PFSK-1 (cell line): ENCODE data around the gene TMEM121B.

Experiments used
- FOXP2 ChIP-seq: optimal IDR thresholded peaks from 2 replicates; pipeline ENCODE3; 2011; ENCODE audit warnings: borderline replicate concordance, control low read depth, inconsistent platforms; ENCODE audit not compliant: insufficient read depth; ENCODE audit errors: extremely low read length, extremely low read depth
- POLR2AphosphoS5 ChIP-seq: IDR thresholded peaks from 2 replicates; pipeline ENCODE4 v1.6.1; 2012; ENCODE audit warnings: low read depth, mild to moderate bottlenecking, control low read depth, low read length, moderate library complexity
- SIN3A ChIP-seq: IDR thresholded peaks from 2 replicates; pipeline ENCODE4 v1.6.1; 2012; ENCODE audit warnings: mild to moderate bottlenecking, low read length, moderate library complexity, borderline replicate concordance; ENCODE audit not compliant: insufficient read depth
- TAF1 ChIP-seq: IDR thresholded peaks from 2 replicates; pipeline ENCODE4 v1.6.1; 2012; ENCODE audit warnings: low read length, control low read depth, borderline replicate concordance; ENCODE audit not compliant: insufficient read depth
- TF ChIP-seq, protein P1 (sequence below), 2 experiments: IDR thresholded peaks; 2 replicates each; pipeline versions ENCODE4 v1.6.1 to v1.8.0; 2011 to 2012; ENCODE audit warnings: low read depth in 2 of 2, low read length in 2 of 2, control low read depth in 1 of 2, inconsistent platforms in 1 of 2, mild to moderate bottlenecking in 1 of 2, moderate library complexity in 1 of 2; ENCODE audit not compliant: insufficient read depth in 1 of 2

Gene TMEM121B

DNA sequence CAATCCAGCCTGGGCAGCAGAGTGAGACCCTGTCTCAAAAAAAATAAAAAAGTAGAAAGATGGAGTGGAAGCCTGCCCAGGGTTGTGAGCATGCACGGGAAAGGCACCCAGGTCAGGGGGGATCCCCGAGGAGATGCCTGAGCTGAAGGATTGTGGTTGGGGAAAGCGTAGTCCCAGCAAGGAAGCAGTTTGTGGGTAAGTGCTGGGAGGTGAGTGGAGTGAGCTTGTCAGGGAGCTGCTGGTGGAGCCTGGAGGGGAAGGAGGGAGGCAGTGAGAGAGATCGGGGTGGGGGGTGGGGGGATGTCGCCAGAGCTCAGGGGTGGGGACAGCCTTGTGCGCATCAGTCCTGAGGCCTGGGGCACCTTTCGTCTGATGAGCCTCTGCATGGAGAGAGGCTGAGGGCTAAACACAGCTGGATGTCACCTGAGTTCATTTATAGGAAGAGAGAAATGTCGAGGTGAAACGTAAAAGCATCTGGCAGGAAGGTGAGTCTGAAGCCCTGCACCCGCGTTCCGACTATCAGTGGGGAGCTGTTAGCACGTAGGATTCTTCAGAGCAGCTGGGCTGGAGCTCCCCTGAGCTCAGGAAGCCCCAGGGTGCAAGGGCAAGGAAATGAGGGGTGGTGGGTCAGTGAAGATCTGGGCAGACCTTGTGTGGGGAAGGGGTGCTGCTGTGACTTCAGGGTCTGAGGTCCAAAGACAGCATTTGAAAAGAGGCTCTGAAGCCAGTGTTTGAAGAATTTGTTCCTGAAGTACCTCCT, 10.2 kb downstream of the TMEM121B start:
- TF ChIP-seq FOXP2, result no peak
- no peak for TF ChIP-seq TAF1
- no peak for TF ChIP-seq POLR2AphosphoS5
- no peak for TF ChIP-seq SIN3A
- TF ChIP-seq, protein P1, sequence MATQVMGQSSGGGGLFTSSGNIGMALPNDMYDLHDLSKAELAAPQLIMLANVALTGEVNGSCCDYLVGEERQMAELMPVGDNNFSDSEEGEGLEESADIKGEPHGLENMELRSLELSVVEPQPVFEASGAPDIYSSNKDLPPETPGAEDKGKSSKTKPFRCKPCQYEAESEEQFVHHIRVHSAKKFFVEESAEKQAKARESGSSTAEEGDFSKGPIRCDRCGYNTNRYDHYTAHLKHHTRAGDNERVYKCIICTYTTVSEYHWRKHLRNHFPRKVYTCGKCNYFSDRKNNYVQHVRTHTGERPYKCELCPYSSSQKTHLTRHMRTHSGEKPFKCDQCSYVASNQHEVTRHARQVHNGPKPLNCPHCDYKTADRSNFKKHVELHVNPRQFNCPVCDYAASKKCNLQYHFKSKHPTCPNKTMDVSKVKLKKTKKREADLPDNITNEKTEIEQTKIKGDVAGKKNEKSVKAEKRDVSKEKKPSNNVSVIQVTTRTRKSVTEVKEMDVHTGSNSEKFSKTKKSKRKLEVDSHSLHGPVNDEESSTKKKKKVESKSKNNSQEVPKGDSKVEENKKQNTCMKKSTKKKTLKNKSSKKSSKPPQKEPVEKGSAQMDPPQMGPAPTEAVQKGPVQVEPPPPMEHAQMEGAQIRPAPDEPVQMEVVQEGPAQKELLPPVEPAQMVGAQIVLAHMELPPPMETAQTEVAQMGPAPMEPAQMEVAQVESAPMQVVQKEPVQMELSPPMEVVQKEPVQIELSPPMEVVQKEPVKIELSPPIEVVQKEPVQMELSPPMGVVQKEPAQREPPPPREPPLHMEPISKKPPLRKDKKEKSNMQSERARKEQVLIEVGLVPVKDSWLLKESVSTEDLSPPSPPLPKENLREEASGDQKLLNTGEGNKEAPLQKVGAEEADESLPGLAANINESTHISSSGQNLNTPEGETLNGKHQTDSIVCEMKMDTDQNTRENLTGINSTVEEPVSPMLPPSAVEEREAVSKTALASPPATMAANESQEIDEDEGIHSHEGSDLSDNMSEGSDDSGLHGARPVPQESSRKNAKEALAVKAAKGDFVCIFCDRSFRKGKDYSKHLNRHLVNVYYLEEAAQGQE (IDR thresholded peaks at IDR 0.05; ENCODE audit: insufficient read depth in 1 of 2, low read depth in 2 of 2, low read length in 2 of 2), result no peak

DNA sequence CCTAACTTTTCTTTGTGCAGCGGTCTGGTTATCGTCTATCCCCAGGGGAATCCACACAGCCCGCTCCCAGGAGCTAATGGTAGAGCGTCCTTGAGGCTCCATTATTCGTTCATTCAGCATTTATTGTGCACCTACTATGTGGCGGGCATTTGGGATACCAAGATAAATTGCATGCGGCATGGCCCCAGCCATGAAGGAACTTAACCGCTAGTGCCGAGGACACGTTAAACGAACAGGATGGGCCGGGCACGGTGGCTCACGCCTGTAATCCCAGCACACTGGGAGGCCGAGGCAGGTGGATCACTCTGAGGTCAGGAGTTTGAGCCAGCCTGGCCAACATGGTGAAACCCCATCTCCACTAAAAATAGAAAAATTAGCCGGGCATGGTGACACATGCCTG, 11.2 kb downstream of the TMEM121B start:
- no peak for TF ChIP-seq POLR2AphosphoS5
- no peak for TF ChIP-seq SIN3A
- TF ChIP-seq, protein P1 (IDR thresholded peaks at IDR 0.05; ENCODE audit: insufficient read depth in 1 of 2, low read depth in 2 of 2, low read length in 2 of 2), result no peak
- no peak for TF ChIP-seq TAF1
- TF ChIP-seq FOXP2, result no peak

DNA sequence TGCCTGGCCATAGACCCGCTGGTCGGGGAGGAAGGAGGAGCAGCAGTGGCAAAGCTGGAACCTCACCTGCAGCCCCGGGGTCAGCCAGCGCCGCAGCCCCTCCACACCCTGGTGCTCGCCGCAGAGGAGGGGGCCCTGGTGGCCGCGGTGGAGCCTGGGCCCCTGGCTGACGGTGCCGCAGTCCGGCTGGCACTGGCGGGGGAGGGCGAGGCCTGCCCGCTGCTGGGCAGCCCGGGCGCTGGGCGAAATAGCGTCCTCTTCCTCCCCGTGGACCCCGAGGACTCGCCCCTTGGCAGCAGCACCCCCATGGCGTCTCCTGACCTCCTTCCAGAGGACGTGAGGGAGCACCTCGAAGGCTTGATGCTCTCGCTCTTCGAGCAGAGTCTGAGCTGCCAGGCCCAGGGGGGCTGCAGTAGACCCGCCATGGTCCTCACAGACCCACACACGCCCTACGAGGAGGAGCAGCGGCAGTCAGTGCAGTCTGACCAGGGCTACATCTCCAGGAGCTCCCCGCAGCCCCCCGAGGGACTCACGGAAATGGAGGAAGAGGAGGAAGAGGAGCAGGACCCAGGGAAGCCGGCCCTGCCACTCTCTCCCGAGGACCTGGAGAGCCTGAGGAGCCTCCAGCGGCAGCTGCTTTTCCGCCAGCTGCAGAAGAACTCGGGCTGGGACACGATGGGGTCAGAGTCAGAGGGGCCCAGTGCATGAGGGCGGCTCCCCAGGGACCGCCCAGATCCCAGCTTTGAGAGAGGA, 11.9 kb downstream of the TMEM121B start:
- TF ChIP-seq FOXP2 (no peak), SIN3A (no peak), POLR2AphosphoS5 (no peak), TAF1 (no peak)
- TF ChIP-seq, protein P1 (IDR thresholded peaks at IDR 0.05; ENCODE audit: insufficient read depth in 1 of 2, low read depth in 2 of 2, low read length in 2 of 2), result no peak

DNA sequence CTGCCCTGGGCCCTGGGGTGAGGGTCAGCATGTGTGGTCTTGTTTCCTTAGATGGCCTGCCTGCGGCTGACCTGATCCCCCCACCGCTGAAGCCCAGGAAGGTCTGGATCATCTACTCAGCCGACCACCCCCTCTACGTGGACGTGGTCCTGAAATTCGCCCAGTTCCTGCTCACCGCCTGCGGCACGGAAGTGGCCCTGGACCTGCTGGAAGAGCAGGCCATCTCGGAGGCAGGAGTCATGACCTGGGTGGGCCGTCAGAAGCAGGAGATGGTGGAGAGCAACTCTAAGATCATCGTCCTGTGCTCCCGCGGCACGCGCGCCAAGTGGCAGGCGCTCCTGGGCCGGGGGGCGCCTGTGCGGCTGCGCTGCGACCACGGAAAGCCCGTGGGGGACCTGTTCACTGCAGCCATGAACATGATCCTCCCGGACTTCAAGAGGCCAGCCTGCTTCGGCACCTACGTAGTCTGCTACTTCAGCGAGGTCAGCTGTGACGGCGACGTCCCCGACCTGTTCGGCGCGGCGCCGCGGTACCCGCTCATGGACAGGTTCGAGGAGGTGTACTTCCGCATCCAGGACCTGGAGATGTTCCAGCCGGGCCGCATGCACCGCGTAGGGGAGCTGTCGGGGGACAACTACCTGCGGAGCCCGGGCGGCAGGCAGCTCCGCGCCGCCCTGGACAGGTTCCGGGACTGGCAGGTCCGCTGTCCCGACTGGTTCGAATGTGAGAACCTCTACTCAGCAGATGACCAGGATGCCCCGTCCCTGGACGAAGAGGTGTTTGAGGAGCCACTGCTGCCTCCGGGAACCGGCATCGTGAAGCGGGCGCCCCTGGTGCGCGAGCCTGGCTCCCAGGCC, 12.7 kb downstream of the TMEM121B start:
- TF ChIP-seq FOXP2 (no peak), POLR2AphosphoS5 (no peak), SIN3A (no peak), TAF1 (no peak)
- TF ChIP-seq, protein P1 (IDR thresholded peaks at IDR 0.05; ENCODE audit: insufficient read depth in 1 of 2, low read depth in 2 of 2, low read length in 2 of 2), result no peak
